ENCODE results near the gene PICK1. TPM values are rescaled to one million over a fixed set of nuclear protein-coding genes. Genes with fewer than 3 reads are reported as not detected.
"Not testable (repeated sequence)": the region's sequence is repeated elsewhere in the genome, so short reads cannot be mapped to it uniquely, and the experiment has no call there.

Gene PICK1
- polyA plus RNA-seq, 4 donors = 24.3 to 33.3 (median 32.0) TPM

GRCh38 chr22:38034278-38034882, 22.8 kb upstream of the PICK1 start:
- Histone ChIP-seq H3K4me1 (ENCODE audit: control insufficient read depth in 3 of 3, insufficient read depth in 2 of 3, low read depth in 1 of 3, low read length in 2 of 3) (peaks cover 0 to 20% (median 0%) of the 10 kb centered on the region in 3 donors), H3K9me3 (ENCODE audit: control insufficient read depth in 2 of 2, insufficient read depth in 1 of 2, low read depth in 1 of 2, low read length in 1 of 2) (no peaks in the 10 kb centered on the region), H3K4me3 (ENCODE audit: low read depth in 1 of 3, low read length in 3 of 3) (no peak overlapping the region), H3K27me3 (ENCODE audit: control insufficient read depth in 3 of 3, insufficient read depth in 3 of 3, low read length in 3 of 3) (peaks cover 0 to under 1% (median 0%) of the 10 kb centered on the region in 3 donors), H3K27ac (ENCODE audit: low read depth in 1 of 3, low read length in 2 of 3) (peak overlapping the region in 1 of 3 donors; percentile 41), H3K36me3 (ENCODE audit: control insufficient read depth in 3 of 3, insufficient read depth in 2 of 3, low read depth in 1 of 3, low read length in 3 of 3) (no peaks in the 10 kb centered on the region)
- 45 to 60% (median 60%) methylated on average over 15 of the region's 15 CpGs for WGBS, 3 donors
- FAIRE-seq (no peak), DNase-seq (peak; percentile 20 to 35)

- H3K4me1 ChIP-seq (ENCODE audit: control insufficient read depth in 3 of 3, insufficient read depth in 2 of 3, low read depth in 1 of 3, low read length in 2 of 3) = peaks cover 0 to 17% (median 0%) of the 10 kb centered on the region in 3 donors
- FAIRE-seq (no peak), DNase-seq (no peak)
- 74 to 87% (median 80%) methylated on average over 9 to 11 of the region's 11 CpGs for WGBS, 3 donors
- H3K9me3 ChIP-seq (ENCODE audit: control insufficient read depth in 2 of 2, insufficient read depth in 1 of 2, low read depth in 1 of 2, low read length in 1 of 2) = no peaks in the 10 kb centered on the region
- H3K27me3 ChIP-seq (ENCODE audit: control insufficient read depth in 3 of 3, insufficient read depth in 3 of 3, low read length in 3 of 3) = no peaks in the 10 kb centered on the region
- no peaks in the 10 kb centered on the region for H3K36me3 ChIP-seq (ENCODE audit: control insufficient read depth in 3 of 3, insufficient read depth in 2 of 3, low read depth in 1 of 3, low read length in 3 of 3)
- no peak overlapping the region for H3K4me3 ChIP-seq (ENCODE audit: low read depth in 1 of 3, low read length in 3 of 3)
- no peak overlapping the region for H3K27ac ChIP-seq (ENCODE audit: low read depth in 1 of 3, low read length in 2 of 3)
These were observed 22.2 kb upstream of the PICK1 start for GRCh38 chr22:38034884-38035529.

- H3K27ac ChIP-seq (ENCODE audit: low read depth in 1 of 3, low read length in 2 of 3) = no peak overlapping the region
- 77 to 82% (median 78%) methylated on average over 7 to 9 of the region's 9 CpGs for WGBS, 3 donors
- no peaks in the 10 kb centered on the region for H3K27me3 ChIP-seq (ENCODE audit: control insufficient read depth in 3 of 3, insufficient read depth in 3 of 3, low read length in 3 of 3)
- H3K9me3 ChIP-seq (ENCODE audit: control insufficient read depth in 2 of 2, insufficient read depth in 1 of 2, low read depth in 1 of 2, low read length in 1 of 2) = no peaks in the 10 kb centered on the region
- H3K4me3 ChIP-seq (ENCODE audit: low read depth in 1 of 3, low read length in 3 of 3) = no peak overlapping the region
- DNase-seq = no peak
- H3K36me3 ChIP-seq (ENCODE audit: control insufficient read depth in 3 of 3, insufficient read depth in 2 of 3, low read depth in 1 of 3, low read length in 3 of 3) = no peaks in the 10 kb centered on the region
- H3K4me1 ChIP-seq (ENCODE audit: control insufficient read depth in 3 of 3, insufficient read depth in 2 of 3, low read depth in 1 of 3, low read length in 2 of 3) = peaks cover 0 to 12% (median 0%) of the 10 kb centered on the region in 3 donors
- no peak for FAIRE-seq
These were observed 21.7 kb upstream of the PICK1 start for GRCh38 chr22:38035530-38035885.

GRCh38 chr22:38036392-38037062, 20.7 kb upstream of the PICK1 start:
- DNase-seq = no peak
- FAIRE-seq = no peak
- no peaks in the 10 kb centered on the region for H3K27me3 ChIP-seq (ENCODE audit: control insufficient read depth in 3 of 3, insufficient read depth in 3 of 3, low read length in 3 of 3)
- H3K27ac ChIP-seq (ENCODE audit: low read depth in 1 of 3, low read length in 2 of 3) = no peak overlapping the region
- no peaks in the 10 kb centered on the region for H3K36me3 ChIP-seq (ENCODE audit: control insufficient read depth in 3 of 3, insufficient read depth in 2 of 3, low read depth in 1 of 3, low read length in 3 of 3)
- no peak overlapping the region for H3K4me3 ChIP-seq (ENCODE audit: low read depth in 1 of 3, low read length in 3 of 3)
- no peaks in the 10 kb centered on the region for H3K9me3 ChIP-seq (ENCODE audit: control insufficient read depth in 2 of 2, insufficient read depth in 1 of 2, low read depth in 1 of 2, low read length in 1 of 2)
- WGBS, 3 donors = 76 to 85% (median 77%) methylated on average over 9 to 10 of the region's 10 CpGs
- H3K4me1 ChIP-seq (ENCODE audit: control insufficient read depth in 3 of 3, insufficient read depth in 2 of 3, low read depth in 1 of 3, low read length in 2 of 3) = peaks cover 0 to 10% (median 0%) of the 10 kb centered on the region in 3 donors

DNA sequence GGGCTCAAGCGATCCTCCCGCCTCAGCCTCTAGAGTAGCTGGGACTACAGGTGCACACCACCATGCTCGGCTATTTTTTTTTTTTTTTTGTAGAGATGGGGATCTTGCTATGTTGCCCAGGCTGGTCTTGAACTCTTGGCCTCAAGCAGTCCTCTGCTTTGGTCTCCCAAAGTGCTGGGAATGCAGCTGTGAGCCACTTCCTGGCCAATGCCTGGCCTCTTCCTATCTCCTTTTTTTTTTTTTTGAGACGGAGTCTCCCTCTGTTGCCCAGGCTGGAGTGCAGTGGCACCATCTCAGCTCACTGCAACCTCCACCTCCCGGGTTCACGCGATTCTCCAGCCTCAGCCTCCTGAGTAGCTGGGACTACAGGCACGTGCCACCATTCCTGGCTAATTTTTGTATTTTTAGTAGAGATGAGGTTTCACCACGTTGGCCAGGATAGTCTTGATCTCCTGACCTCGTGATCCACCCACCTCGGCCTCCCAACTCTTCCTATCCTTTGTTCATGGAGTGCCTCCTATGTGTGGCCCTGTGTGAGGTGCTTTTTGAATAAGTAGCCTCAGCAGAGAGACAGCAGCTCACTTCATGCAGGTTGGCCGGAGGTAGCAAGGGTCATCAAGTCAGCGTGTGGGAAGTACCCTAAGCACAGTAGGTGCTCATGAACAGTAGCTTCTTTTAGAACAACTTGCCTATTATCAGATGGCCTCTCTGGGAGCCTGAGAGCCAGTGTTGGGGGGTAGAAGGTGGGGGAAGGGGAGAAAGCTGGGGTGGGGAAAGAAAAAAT, 19.6 kb upstream of the PICK1 start:
- 81 to 87% (median 84%) methylated on average over 12 to 13 of the region's 13 CpGs for WGBS, 3 donors
- H3K27ac ChIP-seq (ENCODE audit: low read depth in 1 of 3, low read length in 2 of 3); DNase-seq; FAIRE-seq; H3K4me1 ChIP-seq (ENCODE audit: control insufficient read depth in 3 of 3, insufficient read depth in 2 of 3, low read depth in 1 of 3, low read length in 2 of 3); H3K4me3 ChIP-seq (ENCODE audit: low read depth in 1 of 3, low read length in 3 of 3); H3K36me3 ChIP-seq (ENCODE audit: control insufficient read depth in 3 of 3, insufficient read depth in 2 of 3, low read depth in 1 of 3, low read length in 3 of 3); H3K27me3 ChIP-seq (ENCODE audit: control insufficient read depth in 3 of 3, insufficient read depth in 3 of 3, low read length in 3 of 3); H3K9me3 ChIP-seq (ENCODE audit: control insufficient read depth in 2 of 2, insufficient read depth in 1 of 2, low read depth in 1 of 2, low read length in 1 of 2): not testable (repeated sequence)

GRCh38 chr22:38038426-38038825, 18.8 kb upstream of the PICK1 start:
- no peaks in the 10 kb centered on the region for H3K27me3 ChIP-seq (ENCODE audit: control insufficient read depth in 3 of 3, insufficient read depth in 3 of 3, low read length in 3 of 3)
- no peak for DNase-seq
- no peaks in the 10 kb centered on the region for H3K9me3 ChIP-seq (ENCODE audit: control insufficient read depth in 2 of 2, insufficient read depth in 1 of 2, low read depth in 1 of 2, low read length in 1 of 2)
- no peaks in the 10 kb centered on the region for H3K36me3 ChIP-seq (ENCODE audit: control insufficient read depth in 3 of 3, insufficient read depth in 2 of 3, low read depth in 1 of 3, low read length in 3 of 3)
- no peak for FAIRE-seq
- WGBS, 3 donors = 91 to 98% (median 93%) methylated on average over 13 to 23 of the region's 23 CpGs
- H3K4me3 ChIP-seq (ENCODE audit: low read depth in 1 of 3, low read length in 3 of 3) = no peak overlapping the region
- peaks cover 0 to 10% (median 0%) of the 10 kb centered on the region in 3 donors for H3K4me1 ChIP-seq (ENCODE audit: control insufficient read depth in 3 of 3, insufficient read depth in 2 of 3, low read depth in 1 of 3, low read length in 2 of 3)
- H3K27ac ChIP-seq (ENCODE audit: low read depth in 1 of 3, low read length in 2 of 3) = no peak overlapping the region

- DNase-seq (no peak), FAIRE-seq (no peak)
- no peak overlapping the region for H3K4me3 ChIP-seq (ENCODE audit: low read depth in 1 of 3, low read length in 3 of 3)
- H3K27me3 ChIP-seq (ENCODE audit: control insufficient read depth in 3 of 3, insufficient read depth in 3 of 3, low read length in 3 of 3) = no peaks in the 10 kb centered on the region
- peaks cover 0 to 4% (median 0%) of the 10 kb centered on the region in 3 donors for H3K4me1 ChIP-seq (ENCODE audit: control insufficient read depth in 3 of 3, insufficient read depth in 2 of 3, low read depth in 1 of 3, low read length in 2 of 3)
- no peaks in the 10 kb centered on the region for H3K36me3 ChIP-seq (ENCODE audit: control insufficient read depth in 3 of 3, insufficient read depth in 2 of 3, low read depth in 1 of 3, low read length in 3 of 3)
- 82 to 86% (median 84%) methylated on average over 44 to 46 of the region's 46 CpGs for WGBS, 3 donors
- peak overlapping the region in 1 of 3 donors; percentile 5 for H3K27ac ChIP-seq (ENCODE audit: low read depth in 1 of 3, low read length in 2 of 3)
- no peaks in the 10 kb centered on the region for H3K9me3 ChIP-seq (ENCODE audit: control insufficient read depth in 2 of 2, insufficient read depth in 1 of 2, low read depth in 1 of 2, low read length in 1 of 2)
These were observed 18.1 kb upstream of the PICK1 start for GRCh38 chr22:38038890-38039812.
